GM18511 (cell line): ENCODE results near the gene BCL2L11.

ENCODE experiments used
- ATAC-seq: cut with Tn5 transposase; IDR thresholded peaks from one replicate; pipeline ENCODE4 v1.9.1; 2021; ENCODE audit warnings: mild to moderate bottlenecking, moderate library complexity; ENCODE audit not compliant: unreplicated experiment

The BCL2L11 gene

GRCh38 chr2:111188681-111189080, 68.0 kb downstream of the BCL2L11 start:
- no peak for ATAC-seq

- no peak for ATAC-seq
These were observed 68.4 kb downstream of the BCL2L11 start for GRCh38 chr2:111189106-111189505.

GRCh38 chr2:111190816-111191540, 70.3 kb downstream of the BCL2L11 start:
- no peak for ATAC-seq

GRCh38 chr2:111191877-111192276, 71.2 kb downstream of the BCL2L11 start:
- ATAC-seq = no peak

GRCh38 chr2:111192776-111193368, 72.2 kb downstream of the BCL2L11 start:
- no peak for ATAC-seq

- ATAC-seq = peak; percentile 86
These were observed 74.3 kb downstream of the BCL2L11 start for GRCh38 chr2:111194835-111195621.

GRCh38 chr2:111196435-111196834, 75.7 kb downstream of the BCL2L11 start:
- no peak for ATAC-seq

- ATAC-seq = no peak
These were observed 78.0 kb downstream of the BCL2L11 start for GRCh38 chr2:111198701-111199100.

GRCh38 chr2:111199840-111200239, 79.1 kb downstream of the BCL2L11 start:
- no peak for ATAC-seq

- no peak for ATAC-seq
These were observed 79.7 kb downstream of the BCL2L11 start for GRCh38 chr2:111200333-111200881.

GRCh38 chr2:111201214-111201613, 80.5 kb downstream of the BCL2L11 start:
- peak; percentile 88 for ATAC-seq

GRCh38 chr2:111202266-111203040, 81.7 kb downstream of the BCL2L11 start:
- no peak for ATAC-seq

- ATAC-seq = no peak
These were observed 84.0 kb downstream of the BCL2L11 start for GRCh38 chr2:111204706-111205105.

- ATAC-seq = no peak
These were observed 85.1 kb downstream of the BCL2L11 start for GRCh38 chr2:111205774-111206173.

- no peak for ATAC-seq
These were observed 87.1 kb downstream of the BCL2L11 start for GRCh38 chr2:111207851-111208250.

GRCh38 chr2:111208639-111209038, 87.9 kb downstream of the BCL2L11 start:
- peak; percentile 18 for ATAC-seq

- ATAC-seq = peak; percentile 95
These were observed 88.4 kb downstream of the BCL2L11 start for GRCh38 chr2:111209045-111209514.

GRCh38 chr2:111210036-111210435, 89.3 kb downstream of the BCL2L11 start:
- ATAC-seq = no peak

- ATAC-seq = no peak
These were observed 93.2 kb downstream of the BCL2L11 start for GRCh38 chr2:111213877-111214276.

GRCh38 chr2:111216811-111217652, 96.3 kb downstream of the BCL2L11 start:
- no peak for ATAC-seq
